HCT116 (cell line): Measurements from ENCODE around the gene RETSAT. TPM values are rescaled to one million over a fixed set of nuclear protein-coding genes. Genes with fewer than 3 reads are reported as not detected.

Experiments used
- ATAC-seq: fragments of 200-7000 bp; cut with Tn5 transposase; 2 replicates; pipeline ENCODE4 v1.9.1; 2020; ENCODE audit warnings: mild to moderate bottlenecking, moderate library complexity
- BruUV-seq: library from RNA; stranded (reverse); fragments of 400-500 nt; replicated peaks from 2 replicates; lab custom pipeline; 2021; lab: Mats Ljungman, UMichigan
- CTCF ChIA-PET: fragments of 300-600 bp; sonication (Branson Sonifier 250); formaldehyde crosslinking; loops from one replicate; lab custom pipeline; 2021; ENCODE audit warnings: antibody characterized with exemption; lab: Charles Lee
- POLR2A ChIA-PET: fragments of 300-600, 350-600 bp; sonication (Branson Sonifier 250); formaldehyde crosslinking; loops from one replicate; lab custom pipeline; 2021; ENCODE audit warnings: antibody characterized with exemption; lab: Charles Lee
- RAD21 ChIA-PET, 2 experiments: fragments of 300-600 bp; sonication (Branson Sonifier 250); formaldehyde crosslinking; loops; one replicate each; lab custom pipeline; 2023; ENCODE audit warnings: low total read pairs in 2 of 2; ENCODE audit not compliant: uncharacterized antibody in 2 of 2, unreplicated experiment in 2 of 2, low non-redundant PET in 1 of 2; lab: Charles Lee
- DNase-seq: peaks from one replicate; pipeline ENCODE4 v3.0.0-alpha.2; 2010; ENCODE audit warnings: low read depth, low spot score
- H2AFZ ChIP-seq: fragments of 200-600 bp; shearing (Covaris generic), sonication (generic); 2 replicates; pipeline ENCODE4 v1.6.1; 2017; ENCODE audit warnings: low read depth, mixed run types, mixed read lengths, antibody characterized with exemption, low read length; ENCODE audit not compliant: poor library complexity, severe bottlenecking
- H3K27ac ChIP-seq: 2 replicates; pipeline ENCODE4 v1.5.1; 2012; ENCODE audit warnings: low read depth, low read length
- H3K27me3 ChIP-seq: fragments of 200-600 bp; sonication (generic); 2 replicates; pipeline ENCODE4 v1.6.1; 2016; ENCODE audit warnings: mixed run types, low read length, mixed read lengths; ENCODE audit not compliant: insufficient read depth
- H3K36me3 ChIP-seq, 2 experiments: fragments of 200-500 bp in 1 of 2; fragments of 200-600 bp in 1 of 2; sonication (Bioruptor generic) in 1 of 2; sonication (generic) in 1 of 2; 2 replicates each; pipeline versions ENCODE4 v1.5.1 to v1.6.1; 2014 to 2016; ENCODE audit warnings: low read length in 2 of 2, inconsistent platforms in 1 of 2, mixed read lengths in 1 of 2, mixed run types in 1 of 2; ENCODE audit not compliant: insufficient read depth in 2 of 2, control insufficient read depth in 1 of 2
- H3K4me1 ChIP-seq, 2 experiments: fragments of 200-600 bp in 1 of 2; sonication (generic) in 1 of 2; 2 replicates each; pipeline versions ENCODE4 v1.5.1 to v1.6.1; 2012 to 2017; ENCODE audit warnings: low read length in 2 of 2, inconsistent platforms in 1 of 2, mild to moderate bottlenecking in 1 of 2, mixed read lengths in 1 of 2, mixed run types in 1 of 2, moderate library complexity in 1 of 2; ENCODE audit not compliant: insufficient read depth in 2 of 2, control insufficient read depth in 1 of 2
- H3K4me2 ChIP-seq: fragments of 200-600 bp; sonication (generic); 2 replicates; pipeline ENCODE4 v1.6.1; 2017; ENCODE audit warnings: mixed run types, low read length, mixed read lengths
- H3K4me3 ChIP-seq, 2 experiments: fragments of 200-600 bp in 1 of 2; sonication (generic) in 1 of 2; replicated peaks in 1 of 2; 2 replicates each; pipeline ENCODE4 v1.5.1; 2011 to 2016; ENCODE audit warnings: low read length in 2 of 2, control low read depth in 1 of 2, low read depth in 1 of 2, mild to moderate bottlenecking in 1 of 2, mixed read lengths in 1 of 2, mixed run types in 1 of 2
- H3K79me2 ChIP-seq: fragments of 200-600 bp; sonication (generic); 2 replicates; pipeline ENCODE4 v1.6.1; 2017; ENCODE audit warnings: mild to moderate bottlenecking, mixed run types, low read length, moderate library complexity, mixed read lengths; ENCODE audit not compliant: insufficient read depth
- H3K9ac ChIP-seq: fragments of 200-600 bp; sonication (generic); 2 replicates; pipeline ENCODE4 v1.6.1; 2016; ENCODE audit warnings: low read length, mixed read lengths
- H3K9me2 ChIP-seq: fragments of 200-600 bp; sonication (generic), shearing (Covaris generic); 2 replicates; pipeline ENCODE4 v1.6.1; 2017; ENCODE audit warnings: mixed run types, mild to moderate bottlenecking, moderate library complexity; ENCODE audit not compliant: insufficient read depth
- H3K9me3 ChIP-seq, 2 experiments: fragments of 200-500 bp in 1 of 2; fragments of 200-600 bp in 1 of 2; sonication (Bioruptor generic) in 1 of 2; sonication (generic) in 1 of 2; 2 replicates each; pipeline ENCODE4 v1.6.1; 2014 to 2017; ENCODE audit warnings: low read length in 2 of 2, mixed read lengths in 2 of 2, inconsistent platforms in 1 of 2, low read depth in 1 of 2, mild to moderate bottlenecking in 1 of 2, mixed run types in 1 of 2, moderate library complexity in 1 of 2; ENCODE audit not compliant: control insufficient read depth in 1 of 2, insufficient read depth in 1 of 2
- H4K20me1 ChIP-seq: fragments of 200-600 bp; sonication (generic), shearing (Covaris generic); 2 replicates; pipeline ENCODE4 v1.6.1; 2017; ENCODE audit warnings: mixed run types, mild to moderate bottlenecking, moderate library complexity; ENCODE audit not compliant: insufficient read depth
- CBX3 ChIP-seq: IDR thresholded peaks from 2 replicates; pipeline ENCODE4 v1.6.1; 2012; ENCODE audit warnings: low read depth
- CTCF ChIP-seq, 3 experiments: fragments of 200-600 bp in 1 of 3; sonication (generic) in 1 of 3; IDR thresholded peaks in 2 of 3; conservative IDR thresholded peaks in 1 of 3; 2 replicates each; pipeline ENCODE4 v1.5.1; 2012 to 2017; ENCODE audit warnings: low read depth in 2 of 3, low read length in 2 of 3, antibody characterized with exemption in 1 of 3, borderline replicate concordance in 1 of 3, control low read depth in 1 of 3, mild to moderate bottlenecking in 1 of 3, mixed read lengths in 1 of 3, mixed run types in 1 of 3, moderate library complexity in 1 of 3; ENCODE audit not compliant: insufficient read depth in 1 of 3
- EZH2 ChIP-seq: fragments of 200-600 bp; sonication (generic); IDR thresholded peaks from 2 replicates; pipeline ENCODE4 v1.6.1; 2017; ENCODE audit warnings: antibody characterized with exemption, mixed run types
- EZH2phosphoT487 ChIP-seq: fragments of 200-600 bp; IDR thresholded peaks from 2 replicates; pipeline ENCODE4 v1.6.1; 2018; ENCODE audit warnings: antibody characterized with exemption, borderline replicate concordance
- JUND ChIP-seq: IDR thresholded peaks from 2 replicates; pipeline ENCODE4 v1.6.1; 2012
- MAX ChIP-seq: IDR thresholded peaks from 2 replicates; pipeline ENCODE4 v1.6.1; 2012
- POLR2A ChIP-seq: IDR thresholded peaks from 2 replicates; pipeline ENCODE4 v1.7.0; 2011; ENCODE audit warnings: borderline replicate concordance; ENCODE audit not compliant: insufficient read depth, insufficient read length; ENCODE audit errors: extremely low read depth
- POLR2AphosphoS5 ChIP-seq: IDR thresholded peaks from 2 replicates; pipeline ENCODE4 v1.6.1; 2011; ENCODE audit warnings: mild to moderate bottlenecking, low read depth, low read length, moderate library complexity
- RAD21 ChIP-seq: IDR thresholded peaks from 2 replicates; pipeline ENCODE4 v1.6.1; 2012; ENCODE audit warnings: low read depth, mild to moderate bottlenecking
- REST ChIP-seq: IDR thresholded peaks from 2 replicates; pipeline ENCODE4 v1.6.1; 2012; ENCODE audit warnings: low read depth
- SP1 ChIP-seq: IDR thresholded peaks from 2 replicates; pipeline ENCODE4 v1.6.1; 2012; ENCODE audit warnings: low read depth
- SRF ChIP-seq: IDR thresholded peaks from 2 replicates; pipeline ENCODE4 v1.6.1; 2012; ENCODE audit warnings: low read depth
- ZBTB33 ChIP-seq: IDR thresholded peaks from 2 replicates; pipeline ENCODE4 v1.6.1; 2011; ENCODE audit warnings: mild to moderate bottlenecking, low read length, moderate library complexity; ENCODE audit not compliant: insufficient replicate concordance; ENCODE audit errors: extremely low read depth
- ZNF274 ChIP-seq: fragments of 200-500 bp; sonication (Bioruptor generic); IDR thresholded peaks from 2 replicates; pipeline ENCODE4 v1.6.1; 2014; ENCODE audit warnings: mild to moderate bottlenecking, low read depth, low read length, inconsistent platforms
- intact Hi-C: fragments of 100-400 bp; cut with micrococcal nuclease; formaldehyde crosslinking; loops from 2 replicates; pipeline ENCODE4 v1.10.0; 2022
- total RNA-seq: library from RNA; stranded (reverse); gene quantifications from one replicate; pipeline ENCODE4 v1.2.1, GENCODE V29; 2021; ENCODE audit not compliant: unreplicated experiment

RETSAT gene
- total RNA-seq, 1 experiment from 2014 or later: 59.7 TPM

- TF ChIP-seq JUND (no peak), POLR2A (no peak)
These were observed 39.5 kb upstream of the RETSAT start (continued) for GRCh38 chr2:85393836-85394235.

GRCh38 chr2:85390941-85391669 is 36.8 kb upstream of the RETSAT start:
- BruUV-seq: no TSS peak
- Histone ChIP-seq H3K4me3 (no peak overlapping the region), H3K27ac (no peak overlapping the region), H3K4me2 (no peak overlapping the region), H3K27me3 (no peaks in the 10 kb centered on the region), H2AFZ (no peak overlapping the region), H3K79me2 (no peaks in the 10 kb centered on the region), H4K20me1 (no peaks in the 10 kb centered on the region), H3K9me3 (no peaks in the 10 kb centered on the region), H3K36me3 (peaks cover 11 to 25% of the 10 kb centered on the region in 2 experiments), H3K9ac (no peak overlapping the region), H3K9me2 (no peaks in the 10 kb centered on the region), H3K4me1 (no peaks in the 10 kb centered on the region)
- ChIA-PET RAD21 (interaction anchor here (0.9 to 1.4 kb wide), 2 partner anchors 161 kb away, joined by 4 read pairs; no protein-coding TSS in a partner anchor), POLR2A (interaction anchor here (1.3 kb wide), 1 partner anchor 157 kb away, joined by 3 read pairs; no protein-coding TSS in a partner anchor), CTCF (interaction anchor here (1.0 to 2.7 kb wide), 2 partner anchors 9 to 160 kb away, joined by 3 to 18 read pairs; no protein-coding TSS in a partner anchor)
- intact Hi-C loops: loop anchor here (1.0 kb wide), 1 partner anchor 161 kb away; no protein-coding TSS in a partner anchor
- ATAC-seq (peak; percentile 89), DNase-seq (peak; percentile 18)
- no peak for TF ChIP-seq CBX3
- TF ChIP-seq MAX: no peak
- TF ChIP-seq EZH2phosphoT487: no peak
- TF ChIP-seq SP1: no peak
- peak; percentile 39; the same call in 1 of the 2 replicates for TF ChIP-seq POLR2AphosphoS5
- TF ChIP-seq CTCF (IDR thresholded peaks at IDR 0.05 in 2 of 3, conservative IDR thresholded peaks at IDR 0.05 in 1 of 3; ENCODE audit: borderline replicate concordance in 1 of 3, insufficient read depth in 1 of 3, low read depth in 2 of 3, low read length in 2 of 3): peak; percentile 58 to 82 (median 70); a peak in 5 of 6 replicates
- no peak for TF ChIP-seq SRF
- no peak for TF ChIP-seq REST
- peak; percentile 90 for TF ChIP-seq RAD21
- no peak for TF ChIP-seq EZH2
- no peak for TF ChIP-seq ZNF274
- no peak for TF ChIP-seq ZBTB33
